Urinary bladder (tissue), 4 donors: ENCODE measurements around the gene ZSWIM5. TPM values are rescaled to one million over a fixed set of nuclear protein-coding genes. Genes with fewer than 3 reads are reported as not detected.
"Not testable (repeated sequence)": the region's sequence is repeated elsewhere in the genome, so short reads cannot be mapped to it uniquely, and the experiment has no call there.

Source experiments
- DNase-seq: peaks from one replicate; pipeline ENCODE4 v3.0.0-alpha.2; 2015; ENCODE audit errors: extremely low spot score
- H3K27ac ChIP-seq: one replicate; pipeline ENCODE4 v1.5.1; 2013; ENCODE audit warnings: low read depth, mild to moderate bottlenecking, moderate library complexity
- H3K36me3 ChIP-seq: one replicate; pipeline ENCODE4 v1.6.1; 2013; ENCODE audit warnings: mild to moderate bottlenecking, moderate library complexity; ENCODE audit not compliant: insufficient read depth
- H3K4me1 ChIP-seq: one replicate; pipeline ENCODE4 v1.6.1; 2013; ENCODE audit warnings: mild to moderate bottlenecking, moderate library complexity; ENCODE audit not compliant: insufficient read depth
- H3K4me3 ChIP-seq: one replicate; pipeline ENCODE4 v1.5.1; 2013; ENCODE audit warnings: low read depth, low read length
- WGBS: extraction: QIAGEN DNeasy Blood & Tissue Kit; methylation state at CpG from one replicate; pipeline ENCODE4 v1.1.7; 2013; 5-methylcytosine and 5-hydroxymethylcytosine counted together
- polyA plus RNA-seq: library from polyadenylated mRNA; stranded (reverse); fragments of 200-250 nt; gene quantifications from one replicate; pipeline ENCODE4 v1.2.3, GENCODE V29; 2013
- total RNA-seq: library from RNA; depleted of rRNA; stranded (reverse); fragments of >200 nt; gene quantifications from one replicate; pipeline ENCODE4 v1.2.3, GENCODE V29; 2014
- donor health status: healthy with polysubstance abuse.
- donor health status: healthy.

Gene ZSWIM5
- total and polyA plus RNA-seq, 2 donors = 2.4 to 3.6 TPM

- H3K4me1 ChIP-seq = no peaks in the 10 kb centered on the region
- no peak for DNase-seq
- WGBS = 94% methylated on average over 2 of the region's 2 CpGs
- H3K36me3 ChIP-seq = no peaks in the 10 kb centered on the region
- H3K4me3 ChIP-seq = no peak overlapping the region
- no peak overlapping the region for H3K27ac ChIP-seq
These were observed 95.2 kb downstream of the ZSWIM5 start for GRCh38 chr1:45111239-45111638.

GRCh38 chr1:45107782-45108181 is 98.6 kb downstream of the ZSWIM5 start:
- no peaks in the 10 kb centered on the region for H3K4me1 ChIP-seq
- no peaks in the 10 kb centered on the region for H3K36me3 ChIP-seq
- H3K4me3 ChIP-seq = no peak overlapping the region
- no peak for DNase-seq
- H3K27ac ChIP-seq = no peak overlapping the region
- whole genome bisulfite sequencing = 97% methylated on average over 3 of the region's 3 CpGs

GRCh38 chr1:45106864-45107263 is 99.5 kb downstream of the ZSWIM5 start:
- not testable (repeated sequence) for H3K36me3 ChIP-seq, H3K27ac ChIP-seq, H3K4me3 ChIP-seq, H3K4me1 ChIP-seq, DNase-seq
- WGBS = 93% methylated on average over 6 of the region's 6 CpGs

- not testable (repeated sequence) for H3K4me1 ChIP-seq, DNase-seq, H3K27ac ChIP-seq, H3K36me3 ChIP-seq, H3K4me3 ChIP-seq
- WGBS = 96% methylated on average over 31 of the region's 31 CpGs
These were observed 100.3 kb downstream of the ZSWIM5 start for GRCh38 chr1:45106156-45106545.

- not testable (repeated sequence) for H3K36me3 ChIP-seq, H3K4me1 ChIP-seq, H3K4me3 ChIP-seq, DNase-seq, H3K27ac ChIP-seq
- WGBS = 96% methylated on average over 43 of the region's 43 CpGs
These were observed 100.8 kb downstream of the ZSWIM5 start for GRCh38 chr1:45105486-45106155.

- H3K27ac ChIP-seq = no peak overlapping the region
- DNase-seq = no peak
- no peaks in the 10 kb centered on the region for H3K4me1 ChIP-seq
These were observed 102.9 kb downstream of the ZSWIM5 start for GRCh38 chr1:45103534-45103933.

GRCh38 chr1:45101947-45102346 is 104.5 kb downstream of the ZSWIM5 start:
- no peak for DNase-seq
- H3K36me3 ChIP-seq = no peaks in the 10 kb centered on the region
- no peaks in the 10 kb centered on the region for H3K4me1 ChIP-seq
- no peak overlapping the region for H3K4me3 ChIP-seq
- H3K27ac ChIP-seq = no peak overlapping the region

More at GRCh38 chr1:45103534-45103933, 102.9 kb downstream of the ZSWIM5 start:
- Histone ChIP-seq H3K36me3 (no peaks in the 10 kb centered on the region), H3K4me3 (no peak overlapping the region)

GRCh38 chr1:45101528-45101927 is 104.9 kb downstream of the ZSWIM5 start:
- DNase-seq, H3K4me3 ChIP-seq, H3K4me1 ChIP-seq, H3K36me3 ChIP-seq, H3K27ac ChIP-seq: not testable (repeated sequence)
- WGBS = 82% methylated on average over 5 of the region's 5 CpGs

GRCh38 chr1:45097944-45098343 is 108.5 kb downstream of the ZSWIM5 start:
- no peak overlapping the region for H3K4me3 ChIP-seq
- DNase-seq = no peak
- no peaks in the 10 kb centered on the region for H3K36me3 ChIP-seq
- H3K4me1 ChIP-seq = no peaks in the 10 kb centered on the region
- no peak overlapping the region for H3K27ac ChIP-seq
- 92% methylated on average over 1 of the region's 1 CpG for WGBS

- 67% methylated on average over 2 of the region's 2 CpGs for WGBS
- Histone ChIP-seq H3K4me1 (no peaks in the 10 kb centered on the region), H3K27ac (no peak overlapping the region), H3K36me3 (no peaks in the 10 kb centered on the region), H3K4me3 (no peak overlapping the region)
- no peak for DNase-seq
These were observed 109.3 kb downstream of the ZSWIM5 start for GRCh38 chr1:45097079-45097478.

- WGBS = 93% methylated on average over 2 of the region's 2 CpGs
These were observed 111.0 kb downstream of the ZSWIM5 start for GRCh38 chr1:45095450-45095849.

GRCh38 chr1:45094371-45094770 is 112.0 kb downstream of the ZSWIM5 start:
- DNase-seq, H3K4me3 ChIP-seq, H3K4me1 ChIP-seq, H3K36me3 ChIP-seq, H3K27ac ChIP-seq: not testable (repeated sequence)
- WGBS = 98% methylated on average over 4 of the region's 4 CpGs

More at GRCh38 chr1:45095450-45095849, 111.0 kb downstream of the ZSWIM5 start:
- Histone ChIP-seq H3K4me1 (no peaks in the 10 kb centered on the region), H3K4me3 (no peak overlapping the region), H3K27ac (no peak overlapping the region), H3K36me3 (no peaks in the 10 kb centered on the region)
- DNase-seq = no peak

- Histone ChIP-seq H3K27ac (no peak overlapping the region), H3K36me3 (no peaks in the 10 kb centered on the region), H3K4me3 (no peak overlapping the region), H3K4me1 (no peaks in the 10 kb centered on the region)
- no peak for DNase-seq
These were observed 113.1 kb downstream of the ZSWIM5 start for GRCh38 chr1:45093334-45093733.

GRCh38 chr1:45089711-45090110 is 116.7 kb downstream of the ZSWIM5 start:
- Histone ChIP-seq H3K36me3 (no peaks in the 10 kb centered on the region), H3K4me1 (no peaks in the 10 kb centered on the region), H3K4me3 (no peak overlapping the region), H3K27ac (no peak overlapping the region)
- no peak for DNase-seq
- 66% methylated on average over 2 of the region's 2 CpGs for WGBS

GRCh38 chr1:45084562-45084961 is 121.8 kb downstream of the ZSWIM5 start:
- no peak for DNase-seq
- WGBS = 80% methylated on average over 1 of the region's 1 CpG
- Histone ChIP-seq H3K4me1 (no peaks in the 10 kb centered on the region), H3K4me3 (no peak overlapping the region), H3K36me3 (no peaks in the 10 kb centered on the region), H3K27ac (no peak overlapping the region)
